IPS-18a (cell line): ENCODE results near the gene MICAL2.

Experiments
- H3K27ac ChIP-seq: one replicate; pipeline ENCODE4 v1.5.1; 2013; ENCODE audit warnings: low read length
- H3K27me3 ChIP-seq: one replicate; pipeline ENCODE4 v1.6.1; 2013; ENCODE audit warnings: mild to moderate bottlenecking, low read length; ENCODE audit not compliant: control insufficient read depth, insufficient read depth
- H3K36me3 ChIP-seq: one replicate; pipeline ENCODE4 v1.6.1; 2013; ENCODE audit warnings: low read depth, low read length; ENCODE audit not compliant: control insufficient read depth
- H3K4me1 ChIP-seq: one replicate; pipeline ENCODE4 v1.6.1; 2013; ENCODE audit warnings: low read depth, low read length; ENCODE audit not compliant: control insufficient read depth
- H3K4me3 ChIP-seq: one replicate; pipeline ENCODE4 v1.5.1; 2013; ENCODE audit warnings: low read length
- H3K9ac ChIP-seq: one replicate; pipeline ENCODE4 v1.6.1; 2013; ENCODE audit warnings: mild to moderate bottlenecking, low read length, moderate library complexity
- H3K9me3 ChIP-seq: one replicate; pipeline ENCODE4 v1.6.1; 2013; ENCODE audit warnings: low read depth, low read length; ENCODE audit not compliant: control insufficient read depth

MICAL2 gene

DNA sequence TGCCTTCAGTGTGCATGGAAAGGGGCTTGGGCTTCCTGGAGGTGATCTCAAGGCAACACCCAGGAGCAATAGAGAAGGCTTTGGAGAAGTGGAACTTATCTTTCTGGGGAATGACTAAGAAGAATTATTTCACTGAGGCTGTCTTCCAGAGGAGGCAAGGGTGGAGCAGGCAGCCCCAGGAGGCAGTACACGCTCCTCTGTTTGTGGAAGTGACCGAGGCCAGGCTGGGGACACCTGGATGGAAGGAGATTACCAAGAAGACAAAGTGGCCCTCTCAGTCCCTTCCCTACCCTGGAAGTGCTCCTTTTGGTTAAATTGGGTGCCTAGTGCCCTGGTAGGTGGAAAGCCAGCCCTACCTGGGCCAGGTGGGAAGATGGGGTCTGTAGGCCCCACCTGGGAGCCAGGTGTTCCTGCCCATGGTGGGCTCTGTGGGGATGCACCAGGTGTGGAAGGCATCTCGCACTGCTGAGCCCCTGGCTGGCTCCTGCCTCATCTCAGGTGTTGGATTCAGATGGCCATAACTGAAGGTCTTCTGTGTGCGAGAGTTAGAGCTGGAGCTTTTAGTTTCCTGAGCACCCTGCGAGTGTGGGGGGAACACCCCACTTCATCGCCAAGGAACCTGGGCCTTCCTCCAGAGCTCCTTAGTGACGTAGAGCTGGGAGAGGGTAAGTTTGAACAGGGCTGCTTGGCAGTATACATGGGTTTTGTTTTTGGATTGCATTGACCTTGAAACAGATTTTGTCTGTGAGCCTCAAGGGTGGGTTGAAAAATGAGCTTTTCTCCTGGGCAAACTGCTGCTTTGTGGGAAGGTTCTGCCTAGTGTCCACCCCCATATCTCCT, 46.1 kb downstream of the MICAL2 start:
- H3K27ac ChIP-seq: no peak overlapping the region
- no peaks in the 10 kb centered on the region for H3K27me3 ChIP-seq
- H3K4me3 ChIP-seq: no peak overlapping the region
- H3K9me3 ChIP-seq: no peaks in the 10 kb centered on the region
- no peaks in the 10 kb centered on the region for H3K36me3 ChIP-seq
- no peak overlapping the region for H3K9ac ChIP-seq
- H3K4me1 ChIP-seq: no peaks in the 10 kb centered on the region

DNA sequence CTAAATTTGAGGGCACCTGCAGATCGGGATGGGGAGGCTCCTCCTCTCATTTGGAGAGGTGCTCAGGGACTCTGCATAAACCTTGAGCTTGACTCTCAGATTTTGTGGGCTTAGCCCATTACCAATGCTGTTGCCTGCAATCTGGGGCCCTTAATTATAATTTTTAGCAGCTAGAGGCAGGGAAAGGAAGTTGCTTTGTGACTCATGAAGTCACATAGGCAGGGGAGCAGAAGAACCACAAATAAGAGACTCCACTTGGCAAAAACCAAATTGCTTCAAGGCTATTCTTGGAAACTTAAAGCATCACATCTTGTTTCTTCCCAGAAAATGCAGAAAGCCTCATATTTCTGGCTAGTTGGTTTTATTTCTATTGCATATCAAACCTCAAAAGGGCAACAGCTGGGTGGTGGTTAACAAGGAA, 46.9 kb downstream of the MICAL2 start:
- Histone ChIP-seq H3K4me1 (no peaks in the 10 kb centered on the region), H3K36me3 (no peaks in the 10 kb centered on the region), H3K27me3 (no peaks in the 10 kb centered on the region), H3K27ac (no peak overlapping the region), H3K9me3 (no peaks in the 10 kb centered on the region), H3K4me3 (no peak overlapping the region), H3K9ac (no peak overlapping the region)

DNA sequence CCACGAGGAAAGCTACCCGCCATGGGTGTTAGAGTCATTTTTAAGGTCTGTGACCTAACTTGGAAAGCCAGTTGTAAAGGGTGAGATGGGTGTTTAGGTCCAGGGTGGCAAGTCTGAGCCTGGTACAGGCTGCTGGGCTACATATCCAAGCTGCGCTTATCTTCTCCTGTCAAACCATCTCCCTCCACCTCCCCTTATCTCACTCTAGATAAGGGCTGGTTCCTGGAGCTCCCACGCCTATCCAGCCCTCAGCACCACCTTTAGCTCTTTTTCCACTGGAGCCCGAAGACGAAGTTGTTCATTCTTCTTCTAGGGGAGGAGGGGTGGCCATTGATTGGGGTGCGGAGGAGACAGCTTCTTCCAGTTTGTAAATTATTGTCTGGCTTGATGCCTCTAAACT, 48.5 kb downstream of the MICAL2 start:
- H3K4me3 ChIP-seq: no peak overlapping the region
- peaks cover under 1% of the 10 kb centered on the region for H3K4me1 ChIP-seq
- H3K27me3 ChIP-seq: no peaks in the 10 kb centered on the region
- H3K9me3 ChIP-seq: no peaks in the 10 kb centered on the region
- H3K27ac ChIP-seq: no peak overlapping the region
- no peaks in the 10 kb centered on the region for H3K36me3 ChIP-seq
- no peak overlapping the region for H3K9ac ChIP-seq

- no peaks in the 10 kb centered on the region for H3K36me3 ChIP-seq
- H3K27me3 ChIP-seq: no peaks in the 10 kb centered on the region
- H3K4me1 ChIP-seq: peaks cover 5% of the 10 kb centered on the region
- no peak overlapping the region for H3K27ac ChIP-seq
- H3K9me3 ChIP-seq: no peaks in the 10 kb centered on the region
- H3K4me3 ChIP-seq: no peak overlapping the region
- no peak overlapping the region for H3K9ac ChIP-seq
Observed at GRCh38 chr11:12159351-12160099, 49.1 kb downstream of the MICAL2 start.

GRCh38 chr11:12160231-12160630, 49.8 kb downstream of the MICAL2 start:
- H3K36me3 ChIP-seq: no peaks in the 10 kb centered on the region
- no peaks in the 10 kb centered on the region for H3K27me3 ChIP-seq
- no peak overlapping the region for H3K27ac ChIP-seq
- H3K4me1 ChIP-seq: peaks cover 5% of the 10 kb centered on the region
- H3K9me3 ChIP-seq: no peaks in the 10 kb centered on the region
- no peak overlapping the region for H3K4me3 ChIP-seq
- no peak overlapping the region for H3K9ac ChIP-seq

- H3K27me3 ChIP-seq: no peaks in the 10 kb centered on the region
- no peak overlapping the region for H3K4me3 ChIP-seq
- no peak overlapping the region for H3K9ac ChIP-seq
- no peaks in the 10 kb centered on the region for H3K9me3 ChIP-seq
- H3K36me3 ChIP-seq: no peaks in the 10 kb centered on the region
- H3K4me1 ChIP-seq: peaks cover 5% of the 10 kb centered on the region
- no peak overlapping the region for H3K27ac ChIP-seq
Observed at GRCh38 chr11:12160680-12161079, 50.3 kb downstream of the MICAL2 start.

GRCh38 chr11:12161137-12161536, 50.7 kb downstream of the MICAL2 start:
- H3K9me3 ChIP-seq: no peaks in the 10 kb centered on the region
- H3K4me3 ChIP-seq: no peak overlapping the region
- peaks cover 5% of the 10 kb centered on the region for H3K4me1 ChIP-seq
- H3K9ac ChIP-seq: no peak overlapping the region
- no peak overlapping the region for H3K27ac ChIP-seq
- no peaks in the 10 kb centered on the region for H3K27me3 ChIP-seq
- H3K36me3 ChIP-seq: no peaks in the 10 kb centered on the region

GRCh38 chr11:12161603-12162350, 51.4 kb downstream of the MICAL2 start:
- Histone ChIP-seq H3K9me3 (no peaks in the 10 kb centered on the region), H3K27ac (no peak overlapping the region), H3K9ac (no peak overlapping the region), H3K4me3 (no peak overlapping the region), H3K36me3 (no peaks in the 10 kb centered on the region), H3K4me1 (peaks cover 5% of the 10 kb centered on the region), H3K27me3 (no peaks in the 10 kb centered on the region)

DNA sequence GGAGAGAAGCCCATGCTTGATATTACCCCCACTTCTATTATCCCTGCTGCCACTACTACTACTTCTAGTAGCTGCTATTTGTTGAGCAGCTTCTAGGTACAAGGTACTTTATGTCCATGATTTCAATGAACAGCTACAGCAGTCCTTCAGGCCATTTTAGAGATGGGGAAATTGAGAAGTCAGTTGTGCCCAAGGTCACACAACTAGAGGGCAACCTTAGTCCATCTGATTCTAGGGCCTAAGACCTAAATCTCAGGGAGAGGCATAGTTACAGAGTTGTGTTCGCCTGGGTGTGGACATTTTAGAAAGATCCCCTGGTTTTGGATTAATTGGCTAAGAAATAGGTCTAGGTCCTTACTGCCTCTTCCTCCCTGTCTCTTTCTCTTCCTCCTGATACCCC, 52.3 kb downstream of the MICAL2 start:
- no peak overlapping the region for H3K27ac ChIP-seq
- no peaks in the 10 kb centered on the region for H3K27me3 ChIP-seq
- no peak overlapping the region for H3K4me3 ChIP-seq
- H3K9ac ChIP-seq: no peak overlapping the region
- H3K4me1 ChIP-seq: peaks cover 5% of the 10 kb centered on the region
- no peaks in the 10 kb centered on the region for H3K9me3 ChIP-seq
- H3K36me3 ChIP-seq: no peaks in the 10 kb centered on the region

DNA sequence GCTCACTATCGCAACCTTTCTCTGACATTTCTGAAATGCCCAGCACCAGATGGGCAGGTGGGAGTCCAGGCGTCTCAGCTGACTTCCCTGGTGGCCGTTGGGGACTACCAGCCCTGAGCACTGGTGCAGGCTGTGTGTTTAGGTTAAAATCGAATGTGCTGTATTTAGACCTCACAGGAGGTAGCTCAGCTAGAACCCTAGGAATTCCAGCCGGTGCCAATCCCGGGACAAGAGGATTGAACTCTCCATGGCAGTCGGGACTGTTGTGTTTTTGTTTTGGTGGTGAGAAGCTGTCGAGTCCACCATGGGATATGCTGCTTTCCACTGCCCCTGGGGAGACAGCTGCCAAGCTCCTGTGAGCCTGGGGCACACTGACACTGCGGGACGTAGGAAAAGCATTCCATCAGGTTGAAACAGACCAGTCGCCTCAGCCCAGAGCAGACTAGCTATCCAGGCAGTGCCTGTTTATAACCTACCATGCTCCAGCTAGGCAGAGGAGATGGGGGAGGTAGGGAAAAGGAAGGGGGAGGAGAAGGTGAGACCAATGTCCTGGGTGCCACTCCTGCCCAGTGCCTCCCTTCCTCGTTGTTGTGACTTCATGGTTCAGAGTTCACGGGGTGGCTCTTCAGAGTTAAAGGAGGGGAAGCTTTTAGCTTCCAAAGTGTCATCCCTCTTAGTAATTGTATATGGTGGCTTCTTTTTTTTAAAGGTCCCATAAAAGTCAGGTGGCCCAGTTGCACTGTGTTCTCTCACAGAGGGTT, 53.0 kb downstream of the MICAL2 start:
- Histone ChIP-seq H3K4me3 (no peak overlapping the region), H3K27ac (no peak overlapping the region), H3K9ac (no peak overlapping the region), H3K36me3 (no peaks in the 10 kb centered on the region), H3K27me3 (no peaks in the 10 kb centered on the region), H3K9me3 (no peaks in the 10 kb centered on the region), H3K4me1 (peaks cover 5% of the 10 kb centered on the region)
